GM23338 (cell line): ENCODE measurements around the gene ZBTB37. TPM values are rescaled to one million over a fixed set of nuclear protein-coding genes. Genes with fewer than 3 reads are reported as not detected.

Source experiments
- ATAC-seq: fragments of 200-7000 bp; cut with Tn5 transposase; 3 replicates; pipeline ENCODE4 v1.9.1; 2020
- DNase-seq: peaks from one replicate; pipeline ENCODE4 v3.0.0-alpha.2; 2015; ENCODE audit warnings: low spot score
- H2AFZ ChIP-seq: fragments of 200-600 bp; sonication (generic); 2 replicates; pipeline ENCODE4 v1.8.0; 2016; ENCODE audit warnings: antibody characterized with exemption, mild to moderate bottlenecking, moderate library complexity
- H3F3A ChIP-seq: fragments of 200-600 bp; sonication (generic); replicated peaks from 2 replicates; pipeline ENCODE4 v1.8.0; 2017; ENCODE audit warnings: antibody characterized with exemption, mixed run types, low read depth
- H3K27ac ChIP-seq: fragments of 200-600 bp; sonication (generic); 2 replicates; pipeline ENCODE4 v1.6.1; 2016; ENCODE audit warnings: low read depth
- H3K27me3 ChIP-seq: fragments of 200-600 bp; sonication (generic); 2 replicates; pipeline ENCODE4 v1.8.0; 2016; ENCODE audit warnings: mild to moderate bottlenecking, mixed run types, moderate library complexity; ENCODE audit not compliant: insufficient read depth
- H3K36me3 ChIP-seq: fragments of 200-600 bp; sonication (generic); 2 replicates; pipeline ENCODE4 v1.8.0; 2016; ENCODE audit warnings: mild to moderate bottlenecking; ENCODE audit not compliant: insufficient read depth
- H3K4me1 ChIP-seq: fragments of 200-600 bp; sonication (generic); 2 replicates; pipeline ENCODE4 v1.8.0; 2016; ENCODE audit warnings: mild to moderate bottlenecking, moderate library complexity; ENCODE audit not compliant: insufficient read depth
- H3K4me2 ChIP-seq: fragments of 200-600 bp; sonication (generic); 2 replicates; pipeline ENCODE4 v1.7.1; 2017; ENCODE audit warnings: mixed run types
- H3K4me3 ChIP-seq: fragments of 200-600 bp; sonication (generic); 2 replicates; pipeline ENCODE4 v1.6.1; 2016; ENCODE audit warnings: mixed run types
- H3K79me2 ChIP-seq: fragments of 200-600 bp; sonication (generic); replicated peaks from 2 replicates; pipeline ENCODE4 v1.8.0; 2017; ENCODE audit warnings: mild to moderate bottlenecking; ENCODE audit not compliant: insufficient read depth
- H3K9me2 ChIP-seq: fragments of 200-600 bp; sonication (generic); 2 replicates; pipeline ENCODE4 v1.8.0; 2017; ENCODE audit not compliant: insufficient read depth
- H4K20me1 ChIP-seq: fragments of 200-600 bp; sonication (generic); replicated peaks from 2 replicates; pipeline ENCODE4 v1.8.0; 2017; ENCODE audit warnings: mild to moderate bottlenecking; ENCODE audit not compliant: insufficient read depth
- H3K27ac Mint-ChIP-seq: 2 replicates; pipeline ENCODE4 v1.8.0; 2020; ENCODE audit warnings: inconsistent platforms, mild to moderate bottlenecking, moderate library complexity, mixed read lengths
- H3K27me3 Mint-ChIP-seq: 3 replicates; pipeline ENCODE4 v1.8.0; 2022; ENCODE audit warnings: low read depth, mild to moderate bottlenecking, moderate library complexity, mixed read lengths, inconsistent platforms; ENCODE audit not compliant: insufficient read depth, poor library complexity
- H3K36me3 Mint-ChIP-seq: 3 replicates; pipeline ENCODE4 v1.8.0; 2021; ENCODE audit warnings: low read depth, mild to moderate bottlenecking, inconsistent platforms, moderate library complexity, mixed read lengths
- H3K4me1 Mint-ChIP-seq: 3 replicates; pipeline ENCODE4 v1.8.0; 2020; ENCODE audit warnings: mild to moderate bottlenecking, inconsistent platforms, mixed read lengths
- H3K4me3 Mint-ChIP-seq: 3 replicates; pipeline ENCODE4 v1.8.0; 2021; ENCODE audit warnings: moderate library complexity, mild to moderate bottlenecking, inconsistent platforms, mixed read lengths
- H3K9me3 Mint-ChIP-seq: 3 replicates; pipeline ENCODE4 v1.8.0; 2020; ENCODE audit warnings: moderate library complexity, mild to moderate bottlenecking, inconsistent platforms, mixed read lengths
- CREB1 ChIP-seq: fragments of 250-450 bp; sonication (Bioruptor Pico); IDR thresholded peaks from 2 replicates; pipeline ENCODE4 v1.5.0; 2020; ENCODE audit warnings: low read depth, mild to moderate bottlenecking, moderate library complexity
- CTCF ChIP-seq, 2 experiments: fragments of 200-600 bp in 1 of 2; sonication (generic) in 1 of 2; conservative IDR thresholded peaks; 2 replicates each; pipeline versions ENCODE4 v1.5.1 to v1.6.1; 2016 to 2017; ENCODE audit warnings: antibody characterized with exemption in 2 of 2, low read depth in 2 of 2, mild to moderate bottlenecking in 2 of 2, moderate library complexity in 1 of 2
- EZH2 ChIP-seq: fragments of 200-600 bp; sonication (generic); IDR thresholded peaks from one replicate; pipeline ENCODE4 v1.8.0; 2017; ENCODE audit warnings: antibody characterized with exemption, mild to moderate bottlenecking, low read depth; ENCODE audit not compliant: unreplicated experiment
- EZH2phosphoT487 ChIP-seq: fragments of 200-600 bp; sonication (generic); IDR thresholded peaks from one replicate; pipeline ENCODE4 v1.8.1; 2018; ENCODE audit warnings: antibody characterized with exemption; ENCODE audit not compliant: unreplicated experiment
- JUNB ChIP-seq: IDR thresholded peaks from one replicate; pipeline ENCODE4 v1.6.1; 2016; ENCODE audit warnings: antibody characterized with exemption; ENCODE audit not compliant: unreplicated experiment
- NANOG ChIP-seq: IDR thresholded peaks from 2 replicates; pipeline ENCODE4 v1.6.1; 2016; ENCODE audit warnings: antibody characterized with exemption, borderline replicate concordance
- POLR2AphosphoS5 ChIP-seq: IDR thresholded peaks from 2 replicates; pipeline ENCODE4 v1.6.1; 2016; ENCODE audit warnings: antibody characterized with exemption, low read depth
- REST ChIP-seq: IDR thresholded peaks from one replicate; pipeline ENCODE4 v1.6.1; 2018; ENCODE audit warnings: antibody characterized with exemption; ENCODE audit not compliant: unreplicated experiment
- STAT1 ChIP-seq: IDR thresholded peaks from one replicate; pipeline ENCODE4 v1.6.1; 2016; ENCODE audit warnings: antibody characterized with exemption; ENCODE audit not compliant: unreplicated experiment
- ZNF114 ChIP-seq: fragments of 250-450 bp; sonication (Bioruptor Pico); IDR thresholded peaks from 2 replicates; pipeline ENCODE4 v1.5.0; 2020; ENCODE audit warnings: mild to moderate bottlenecking, moderate library complexity
- ZNF331 ChIP-seq: fragments of 250-450 bp; sonication (Bioruptor Pico); IDR thresholded peaks from 2 replicates; pipeline ENCODE4 v1.5.0; 2020; ENCODE audit warnings: low read depth, mild to moderate bottlenecking, moderate library complexity
- ZNF462 ChIP-seq: fragments of 250-450 bp; sonication (Bioruptor Pico); IDR thresholded peaks from 2 replicates; pipeline ENCODE4 v1.5.0; 2020; ENCODE audit warnings: mild to moderate bottlenecking, moderate library complexity
- polyA plus RNA-seq: library from polyadenylated mRNA; unstranded; fragments of >200 nt; fragmentation: Nextera tagmentation; extraction: Ambion mirVana; gene quantifications from 2 replicates; pipeline ENCODE4 v1.2.1, GENCODE V29; 2016
- total RNA-seq: library from RNA; depleted of rRNA; stranded (reverse); fragments of >200 nt; shearing (Covaris generic); gene quantifications from 2 replicates; pipeline ENCODE4 v1.2.3, GENCODE V29; 2014
- TF ChIP-seq, protein P1 (sequence below): IDR thresholded peaks from 2 replicates; pipeline ENCODE4 v1.6.1; 2016; ENCODE audit warnings: antibody characterized with exemption

Gene ZBTB37
- total and polyA plus RNA-seq, 2 experiments from 2014 or later = 2.7 to 15.8 TPM

DNA sequence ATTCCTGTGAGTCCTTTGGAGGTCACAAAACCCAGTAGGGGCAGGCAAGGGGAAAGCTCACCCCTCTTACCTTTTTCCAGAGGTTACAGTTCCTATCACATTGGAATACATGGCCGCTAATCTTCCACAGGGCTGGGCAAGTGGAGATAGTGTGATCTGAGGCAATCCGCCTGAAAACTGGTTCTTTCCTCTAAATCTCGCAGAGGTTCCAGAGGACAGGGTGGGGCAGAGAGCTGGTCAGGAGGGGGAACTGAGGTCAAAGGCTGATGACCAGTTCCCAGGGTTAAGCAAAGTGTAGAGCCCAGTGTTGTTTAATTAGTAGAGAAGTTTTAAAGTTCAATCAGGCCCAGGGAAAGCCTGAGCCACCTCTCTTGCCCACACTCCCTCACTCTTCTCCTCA is 49.0 kb downstream of the ZBTB37 start, which contains the start of gene SERPINC1:
Gene SERPINC1 (minus strand): TSS at position 179 of the 400 bp plus-strand sequence. CDS start 68 bp downstream, at position 111.
- no peak within 1 kb of the TSS for H3K4me2 ChIP-seq
- no peak within 1 kb of the TSS for H3K27ac Mint-ChIP-seq
- H3K9me3 Mint-ChIP-seq = no peaks in the 10 kb centered on the region
- H3K27me3 Mint-ChIP-seq = peaks cover 1% of the 10 kb centered on the region
- H3K9me2 ChIP-seq = peaks cover 8% of the 10 kb centered on the region; the same call in 1 of the 2 replicates
- H3K36me3 ChIP-seq = no peaks in the 10 kb centered on the region
- H3K4me3 Mint-ChIP-seq = no peak within 1 kb of the TSS
- no peaks in the 10 kb centered on the region for H3K4me1 ChIP-seq
- no peaks in the 10 kb centered on the region for H3F3A ChIP-seq
- H3K27me3 ChIP-seq = no peaks in the 10 kb centered on the region
- no peaks in the 10 kb centered on the region for H3K79me2 ChIP-seq
- no peaks in the 10 kb centered on the region; the same call in 2 of the 3 replicates for H3K4me1 Mint-ChIP-seq
- TF ChIP-seq ZNF331 (CRISPR knock-in tag) (no peak), ZNF114 (CRISPR knock-in tag) (no peak), POLR2AphosphoS5 (no peak), EZH2phosphoT487 (no peak), REST (no peak), ZNF462 (CRISPR knock-in tag) (no peak), JUNB (no peak), CREB1 (CRISPR knock-in tag) (no peak), NANOG (no peak), CTCF (conservative IDR thresholded peaks at IDR 0.05; ENCODE audit: low read depth in 2 of 2) (no peak), STAT1 (no peak), EZH2 (no peak)
- TF ChIP-seq, protein P1, sequence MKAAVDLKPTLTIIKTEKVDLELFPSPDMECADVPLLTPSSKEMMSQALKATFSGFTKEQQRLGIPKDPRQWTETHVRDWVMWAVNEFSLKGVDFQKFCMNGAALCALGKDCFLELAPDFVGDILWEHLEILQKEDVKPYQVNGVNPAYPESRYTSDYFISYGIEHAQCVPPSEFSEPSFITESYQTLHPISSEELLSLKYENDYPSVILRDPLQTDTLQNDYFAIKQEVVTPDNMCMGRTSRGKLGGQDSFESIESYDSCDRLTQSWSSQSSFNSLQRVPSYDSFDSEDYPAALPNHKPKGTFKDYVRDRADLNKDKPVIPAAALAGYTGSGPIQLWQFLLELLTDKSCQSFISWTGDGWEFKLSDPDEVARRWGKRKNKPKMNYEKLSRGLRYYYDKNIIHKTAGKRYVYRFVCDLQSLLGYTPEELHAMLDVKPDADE = no peak
- H3K36me3 Mint-ChIP-seq = no peaks in the 10 kb centered on the region
- no peak within 1 kb of the TSS; the same call in 1 of the 2 replicates for H2AFZ ChIP-seq
- ATAC-seq (no peak), DNase-seq (no peak)
- H3K27ac ChIP-seq = no peak within 1 kb of the TSS
- H4K20me1 ChIP-seq = no peaks in the 10 kb centered on the region
- no peak within 1 kb of the TSS for H3K4me3 ChIP-seq
